ENCODE data around the gene CDH4.

Gene CDH4

DNA sequence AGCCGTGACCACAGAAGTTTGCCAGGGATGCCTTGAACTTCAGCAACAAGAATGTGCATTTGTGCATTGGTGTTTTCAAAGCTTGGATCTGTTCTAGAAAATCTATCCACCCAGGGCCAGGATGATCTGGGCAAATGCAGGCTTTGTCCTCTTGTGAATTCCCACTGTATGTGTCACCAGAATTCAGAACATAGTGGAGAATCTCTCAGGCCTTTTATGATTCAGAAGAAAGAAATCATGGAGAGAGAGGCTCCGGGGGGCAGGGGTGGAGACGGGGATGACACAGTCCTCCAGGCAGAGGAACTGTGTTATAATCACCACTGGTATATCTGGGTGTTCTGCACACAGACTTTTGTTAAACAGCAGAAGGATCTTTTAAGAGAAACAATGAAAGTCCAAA lies 304.1 kb downstream of the CDH4 start:
- DNase-seq (ENCODE audit: low read depth, low spot score), result no peak

DNA sequence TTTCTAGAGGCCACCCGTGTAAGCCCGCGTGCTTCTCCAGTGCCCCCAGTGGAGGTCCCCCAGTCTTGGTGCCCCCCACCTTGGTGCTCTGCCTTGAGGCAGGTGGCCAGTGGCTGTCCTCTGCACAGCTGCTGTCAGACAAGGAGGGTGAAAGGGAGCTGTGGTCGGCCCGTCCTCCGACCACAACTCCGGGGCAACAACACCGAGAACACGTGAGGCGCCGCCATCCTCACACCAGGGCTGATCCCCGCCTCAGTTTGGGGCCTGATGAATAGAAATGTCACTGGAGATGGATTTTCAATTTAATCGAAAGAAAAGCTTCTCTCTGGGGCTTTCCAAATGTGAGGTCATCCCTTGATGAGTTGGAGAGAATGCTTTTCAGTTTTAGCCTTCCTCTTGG lies 304.6 kb downstream of the CDH4 start:
- DNase-seq (ENCODE audit: low read depth, low spot score), result no peak

DNA sequence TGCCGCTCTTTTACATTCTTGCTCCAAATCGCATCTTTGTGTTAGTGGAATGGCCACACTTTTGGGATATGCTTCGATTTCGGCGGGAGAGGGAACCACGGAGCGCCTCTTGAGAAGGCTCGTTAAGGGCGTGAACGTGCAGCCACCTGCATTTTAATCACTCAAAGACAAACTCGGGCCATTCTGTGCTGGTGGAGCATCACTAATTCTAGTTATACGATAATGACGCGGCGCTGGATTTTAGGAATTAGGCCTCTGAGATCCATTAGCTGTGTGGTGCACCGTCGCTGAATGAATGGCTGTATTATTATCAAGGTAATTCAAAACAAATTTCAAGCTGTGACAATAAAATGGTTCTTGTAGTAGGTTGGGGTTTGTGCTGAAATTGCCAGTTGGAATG lies 305.6 kb downstream of the CDH4 start:
- no peak for DNase-seq (ENCODE audit: low read depth, low spot score)

DNA sequence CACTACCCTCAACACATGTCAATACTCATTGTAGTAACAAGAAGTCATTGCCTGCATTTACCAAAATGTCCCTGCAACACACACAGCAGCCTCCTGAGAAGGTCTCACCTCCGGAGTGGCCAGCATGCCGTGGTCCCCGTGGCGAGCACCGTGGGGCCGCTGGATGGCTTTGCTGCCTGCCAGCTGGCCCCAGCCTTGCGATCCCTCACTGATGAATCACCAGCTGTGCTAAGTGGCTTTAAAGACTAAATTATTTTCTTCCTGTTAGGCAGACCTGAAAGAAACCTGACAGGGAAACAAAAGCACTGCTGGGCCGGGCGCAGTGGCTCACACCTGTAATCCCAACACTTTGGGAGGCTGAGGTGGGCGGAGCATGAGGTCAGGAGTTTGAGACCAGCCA lies 306.7 kb downstream of the CDH4 start:
- no peak for DNase-seq (ENCODE audit: low read depth, low spot score)

DNA sequence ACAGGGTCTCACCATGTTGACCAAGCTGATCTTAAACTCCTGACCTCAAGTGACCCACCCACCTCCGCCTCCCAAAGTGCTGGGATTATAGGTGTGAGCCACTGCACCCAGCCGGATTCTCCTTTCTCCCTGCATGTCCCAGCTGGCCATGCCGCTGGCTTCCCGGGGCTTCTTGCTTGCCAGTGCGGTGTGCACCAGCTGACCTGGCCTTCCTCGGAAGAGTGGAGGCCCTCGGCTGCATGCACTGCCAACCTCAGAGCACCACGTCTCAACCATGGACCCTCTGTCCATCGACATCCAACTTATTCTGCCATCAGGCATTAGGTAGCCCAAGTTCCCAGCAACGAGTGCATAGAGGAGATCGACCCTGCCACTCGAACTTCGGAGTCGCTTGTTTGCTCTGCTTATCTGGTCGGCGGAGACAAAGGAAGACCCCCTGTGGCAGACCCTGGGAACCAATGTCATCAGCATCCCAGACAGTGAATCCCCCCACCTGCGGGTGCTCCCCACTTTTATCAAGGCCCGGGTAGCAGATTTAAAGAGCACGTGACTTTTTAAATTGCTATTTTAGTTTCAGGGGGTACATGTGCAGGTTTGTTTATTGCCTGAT lies 307.8 kb downstream of the CDH4 start:
- DNase-seq (ENCODE audit: low read depth, low spot score), result no peak

DNA sequence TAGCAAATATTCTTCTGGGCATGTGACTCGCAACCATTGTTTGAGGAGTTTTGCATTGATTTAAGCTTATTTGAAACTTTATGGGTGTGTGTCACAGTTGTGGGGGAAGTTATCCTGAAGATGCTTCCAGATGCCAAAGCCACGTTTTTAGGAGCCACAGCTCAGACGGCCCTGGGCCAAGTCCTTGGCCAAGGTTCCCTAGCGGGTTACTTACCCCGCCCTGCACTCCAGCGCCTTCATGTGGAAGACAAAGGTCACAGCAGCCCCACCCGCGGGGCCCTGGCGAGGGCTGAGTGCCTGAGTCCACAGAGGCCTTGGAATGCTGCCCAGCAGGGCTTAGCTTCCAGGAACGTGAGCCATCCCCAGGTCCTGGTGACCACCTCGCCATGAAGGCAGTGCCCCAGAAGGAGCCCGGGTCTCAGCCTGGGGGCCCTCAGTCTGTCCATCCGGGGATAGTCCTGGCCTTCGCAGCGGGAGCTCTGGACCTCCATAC lies 308.3 kb downstream of the CDH4 start:
- no peak for DNase-seq (ENCODE audit: low read depth, low spot score)

DNA sequence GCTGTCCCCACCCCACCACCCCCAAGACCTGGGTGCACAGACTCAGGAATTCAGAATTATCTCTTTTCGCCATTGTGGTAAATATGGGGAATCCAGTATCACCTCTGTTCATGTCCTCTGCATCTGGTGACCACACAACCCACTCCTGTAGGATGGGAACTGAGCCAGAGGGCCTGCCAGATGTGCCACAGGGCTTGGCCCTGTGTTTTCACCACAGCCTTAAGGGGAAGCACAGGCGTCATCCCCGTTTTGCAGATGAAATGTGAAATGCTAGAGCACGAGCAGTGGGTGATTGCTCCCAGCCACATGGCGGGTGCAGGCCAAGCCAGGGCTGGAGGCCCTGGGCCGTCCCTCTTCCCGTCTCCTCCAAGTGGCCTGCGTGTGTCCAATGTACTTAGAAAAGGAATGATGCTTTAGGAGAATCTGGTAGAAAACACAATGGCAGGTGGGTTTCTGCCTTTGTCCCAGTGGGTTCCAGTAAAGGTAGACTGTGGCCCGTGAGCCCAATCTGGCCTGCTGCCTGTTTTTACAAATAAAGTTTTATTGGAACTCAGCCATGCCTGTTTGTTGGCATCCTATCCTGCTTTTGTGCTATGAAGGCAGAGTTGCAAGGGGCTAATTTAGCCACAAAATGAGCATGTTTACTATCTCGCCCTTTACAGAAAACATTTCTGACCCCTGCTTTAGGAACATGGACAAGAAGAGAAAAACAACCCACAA lies 309.2 kb downstream of the CDH4 start:
- DNase-seq (ENCODE audit: low read depth, low spot score), result no peak

DNA sequence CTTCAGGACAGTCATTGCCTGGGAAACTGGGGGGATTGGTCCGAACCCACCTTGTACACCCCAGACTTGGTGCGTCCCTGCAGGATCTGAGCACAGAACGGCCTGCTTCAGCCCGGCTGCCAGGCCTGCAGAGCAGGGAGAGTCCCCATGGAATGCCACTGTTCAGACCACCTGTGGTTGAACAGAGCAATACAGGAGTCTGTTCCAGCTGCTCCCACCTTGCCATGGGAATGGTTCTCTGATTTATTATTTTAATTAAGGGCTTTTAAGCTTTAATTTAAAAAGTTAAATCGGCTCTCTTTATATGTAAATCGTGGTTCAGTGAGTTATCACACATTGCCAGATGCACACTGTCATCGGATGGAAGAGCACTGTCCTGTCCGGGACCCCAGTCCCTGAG lies 310.4 kb downstream of the CDH4 start:
- DNase-seq (ENCODE audit: low read depth, low spot score), result no peak

DNA sequence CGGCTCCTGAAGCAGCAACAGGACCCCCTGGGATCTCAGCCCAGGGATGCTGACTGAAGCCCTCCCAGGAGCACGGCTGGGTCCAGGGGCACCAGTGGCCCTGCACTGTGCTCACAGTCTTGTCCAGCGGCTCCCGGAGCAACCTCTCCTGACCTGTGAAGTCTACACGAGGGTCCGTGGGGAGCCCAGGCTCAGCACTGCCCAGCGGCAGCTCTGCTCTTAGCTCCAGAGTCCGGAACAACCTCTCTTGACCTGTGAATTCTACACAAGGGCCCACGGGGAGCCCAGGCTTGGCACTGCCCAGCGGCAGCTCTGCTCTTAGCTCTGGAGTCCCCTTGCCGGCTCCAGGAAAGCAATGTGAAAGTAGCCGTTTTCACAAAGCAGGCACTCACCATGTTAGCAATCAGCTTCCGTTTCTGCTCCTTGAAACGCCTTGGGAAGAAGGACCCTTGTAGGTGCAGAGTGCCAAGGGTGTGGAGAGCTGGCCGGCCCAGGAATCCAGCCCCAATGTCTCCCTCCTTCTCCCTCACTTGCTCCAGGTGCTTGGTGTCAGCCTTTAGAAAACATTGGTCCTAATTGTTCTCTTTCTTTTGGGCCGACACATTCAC lies 310.9 kb downstream of the CDH4 start:
- DNase-seq (ENCODE audit: low read depth, low spot score), result no peak

DNA sequence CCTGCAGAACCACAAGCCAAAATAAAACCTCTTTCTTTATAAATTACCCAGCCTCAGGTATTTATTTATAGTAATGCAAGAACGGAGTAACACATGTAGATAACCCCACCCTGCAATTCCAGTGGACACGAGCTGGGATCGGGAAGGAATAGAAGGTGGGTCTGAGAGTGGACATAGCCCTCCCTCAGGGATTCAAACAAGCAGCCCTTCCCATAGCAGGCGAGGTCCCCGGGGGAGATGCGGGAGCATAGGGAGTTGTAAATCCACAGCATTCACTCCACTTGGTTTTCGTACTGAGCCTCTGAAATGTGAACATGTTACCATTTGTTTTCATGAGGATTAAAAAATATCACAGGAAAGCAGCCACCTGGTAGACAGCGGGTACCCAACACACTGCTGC lies 312.6 kb downstream of the CDH4 start:
- no peak for DNase-seq (ENCODE audit: low read depth, low spot score)

DNA sequence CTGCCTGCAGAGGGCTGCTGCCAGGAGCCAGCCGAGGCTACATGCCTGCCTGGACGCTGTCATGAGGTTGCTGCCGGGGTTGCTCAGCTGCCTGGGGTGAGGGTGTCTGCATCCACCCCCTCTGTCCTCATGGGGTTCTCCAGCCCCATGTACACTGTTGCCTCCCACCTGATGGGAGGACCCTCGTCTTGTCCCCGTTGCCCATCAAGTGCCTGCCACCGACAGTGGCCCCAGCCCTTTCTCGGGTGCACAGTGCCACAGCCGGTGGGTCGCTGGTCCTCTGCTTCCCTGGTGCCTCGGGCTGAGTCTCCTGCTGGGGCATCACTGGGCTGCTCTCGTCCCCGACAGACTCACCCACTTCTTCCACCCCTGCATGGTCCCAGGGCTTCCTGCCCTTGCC lies 313.7 kb downstream of the CDH4 start:
- DNase-seq (ENCODE audit: low read depth, low spot score), result no peak

DNA sequence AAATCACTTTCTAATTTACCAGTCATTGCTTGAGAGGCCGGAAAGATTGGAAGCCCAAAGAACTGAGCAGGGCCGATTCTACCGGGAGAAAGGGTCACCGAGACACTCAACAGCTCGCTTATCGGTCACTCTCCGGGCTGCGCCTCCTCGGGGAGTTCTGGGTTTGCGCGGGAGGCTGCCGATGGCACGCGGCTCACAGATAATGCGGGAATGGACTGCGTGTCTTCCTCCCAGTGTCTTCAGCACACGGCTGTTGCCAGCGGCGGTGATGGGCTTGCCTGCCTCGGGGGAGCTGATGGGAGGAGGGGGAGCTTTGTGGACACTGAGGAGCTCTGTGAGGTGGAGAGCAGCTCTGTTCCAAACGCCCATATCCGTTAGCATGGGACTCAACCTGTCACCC lies 314.6 kb downstream of the CDH4 start:
- DNase-seq (ENCODE audit: low read depth, low spot score), result no peak

DNA sequence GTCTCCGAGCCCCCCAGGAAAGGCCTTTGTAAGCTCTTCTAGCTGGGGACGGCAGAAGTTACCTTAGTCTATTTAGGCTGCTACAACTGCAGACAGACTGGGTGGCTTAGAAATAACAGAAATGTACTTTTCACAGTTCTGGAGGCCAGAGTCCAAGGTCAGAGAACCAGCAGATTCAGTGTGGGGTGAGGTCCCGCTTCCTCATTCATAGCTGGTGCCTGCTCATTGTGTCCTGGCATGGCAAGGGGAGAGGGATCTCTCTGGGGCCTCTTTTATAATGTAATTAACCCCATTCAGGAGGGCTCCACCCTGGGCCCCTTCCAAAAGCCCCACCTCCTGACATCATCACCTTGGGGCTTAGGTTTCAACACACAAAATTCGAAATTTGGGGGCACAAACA lies 315.1 kb downstream of the CDH4 start:
- no peak for DNase-seq (ENCODE audit: low read depth, low spot score)

DNA sequence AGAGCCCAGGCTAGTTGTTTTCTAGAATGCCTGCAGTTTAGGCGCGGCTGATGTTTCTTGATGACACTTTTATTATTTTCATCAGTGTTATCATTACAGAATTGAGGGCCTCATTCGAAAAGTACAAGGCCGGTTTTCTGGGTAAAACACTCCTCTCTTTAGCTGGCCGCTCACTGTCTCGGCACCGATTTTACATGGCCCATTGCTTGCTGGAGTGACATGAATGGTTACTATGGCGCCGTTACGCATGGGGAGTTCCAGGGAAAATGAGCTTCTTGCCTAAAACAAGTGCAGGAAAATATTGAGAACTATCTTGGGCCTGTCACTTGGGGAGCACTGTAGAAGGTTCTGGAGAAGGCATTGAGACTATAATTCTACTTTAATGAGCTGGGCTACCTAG lies 317.8 kb downstream of the CDH4 start:
- DNase-seq (ENCODE audit: low read depth, low spot score), result no peak

DNA sequence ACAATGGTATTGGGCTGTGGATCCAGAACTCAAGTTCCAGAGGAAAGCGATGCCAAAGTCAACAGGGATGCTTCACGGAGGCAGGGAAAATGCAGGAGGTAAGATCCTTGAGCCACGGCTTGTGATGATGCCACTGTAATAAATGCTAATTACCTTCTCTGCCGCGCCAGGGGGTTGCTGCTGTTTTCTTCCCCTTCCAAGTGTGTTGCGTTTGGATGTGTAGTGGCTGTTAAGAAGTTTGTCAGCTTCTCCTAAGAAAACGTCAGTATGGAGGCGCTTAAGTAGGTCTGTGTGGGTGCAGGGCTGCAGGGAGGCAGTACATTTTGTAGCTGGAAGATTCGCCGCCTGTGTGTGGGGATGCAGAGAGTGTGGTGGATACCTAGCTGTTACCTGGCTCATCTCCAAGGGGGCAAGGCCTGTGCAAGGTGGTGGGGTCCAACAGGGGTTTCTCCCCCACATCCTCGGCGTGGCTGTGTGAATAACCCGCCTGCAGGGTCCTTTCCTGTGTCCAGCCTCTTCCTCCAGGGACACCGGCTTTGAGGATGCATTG lies 318.7 kb downstream of the CDH4 start:
- DNase-seq (ENCODE audit: low read depth, low spot score), result no peak

DNA sequence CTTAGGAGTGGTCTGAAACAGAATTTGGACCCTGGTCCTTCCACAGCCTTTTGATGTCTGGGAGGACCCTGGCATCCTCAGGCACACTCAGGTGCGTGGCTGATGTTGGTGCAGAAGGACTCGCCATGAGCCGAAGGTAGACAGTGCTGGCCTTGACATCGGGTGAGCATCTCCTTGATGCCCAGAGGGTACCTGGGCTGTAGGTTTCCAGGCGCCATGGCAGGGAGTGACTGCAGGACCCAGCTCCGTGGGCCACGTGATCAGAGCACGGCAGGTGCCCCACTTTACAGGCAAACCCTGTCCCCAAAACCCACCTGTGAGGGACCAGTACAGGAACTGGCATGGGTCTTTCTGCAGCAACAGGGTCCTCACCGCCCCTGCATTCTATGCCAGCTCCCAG lies 319.2 kb downstream of the CDH4 start:
- no peak for DNase-seq (ENCODE audit: low read depth, low spot score)

DNA sequence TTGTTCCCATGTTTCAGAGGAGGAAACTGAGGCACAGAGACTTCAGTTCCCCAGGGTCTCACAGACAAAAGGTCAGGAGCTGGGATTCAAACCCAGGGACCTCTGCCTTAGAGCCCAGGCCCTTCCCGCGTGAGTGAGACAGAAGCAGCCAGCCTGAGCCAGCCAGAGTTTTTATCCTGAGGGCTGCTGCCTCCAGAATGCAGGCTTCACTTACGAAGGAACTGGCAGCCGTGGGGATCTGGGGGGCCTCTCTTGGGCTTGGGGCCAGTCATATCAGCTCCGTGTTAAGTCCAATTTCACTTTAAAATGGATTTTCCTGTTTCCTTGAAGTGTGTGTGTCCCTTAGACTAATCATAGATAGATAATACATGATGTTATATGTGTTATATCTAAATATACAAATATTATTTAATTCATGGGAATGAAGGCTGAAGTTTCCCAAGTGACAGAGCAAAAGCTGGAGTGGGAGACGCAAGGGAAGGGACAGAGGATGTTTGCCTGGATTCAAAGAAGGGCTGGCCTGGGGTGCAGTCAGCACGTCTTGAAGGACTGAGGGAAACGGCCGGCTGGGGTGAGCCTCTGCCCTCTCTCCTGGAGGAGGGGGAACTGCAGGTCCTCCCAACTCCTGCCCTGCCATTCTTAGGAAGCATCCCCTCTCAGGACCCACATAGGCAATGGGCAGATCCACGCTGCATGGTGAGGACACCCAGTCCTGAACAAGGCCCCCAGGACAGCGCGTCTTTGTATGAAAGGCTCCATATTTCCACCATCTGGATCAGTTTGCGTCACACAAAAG lies 320.1 kb downstream of the CDH4 start:
- DNase-seq (ENCODE audit: low read depth, low spot score), result no peak

DNA sequence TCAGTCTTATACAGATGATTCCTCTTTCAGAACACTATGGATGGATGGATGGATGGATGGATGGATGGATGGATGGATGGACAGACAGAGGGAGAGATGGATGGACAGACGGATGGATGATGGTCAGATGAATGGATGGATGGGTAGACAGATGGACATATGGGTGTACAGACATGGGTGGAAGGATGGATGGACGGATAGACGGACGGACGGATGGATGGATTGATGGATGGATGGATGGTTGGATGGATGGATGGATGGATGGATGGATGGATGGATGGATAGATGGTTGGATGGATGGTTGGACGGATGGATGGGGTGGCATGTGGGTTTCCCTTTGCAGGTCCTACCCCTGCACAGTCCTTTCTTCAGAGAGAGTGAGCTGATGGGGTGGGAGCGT lies 320.7 kb downstream of the CDH4 start:
- DNase-seq (ENCODE audit: low read depth, low spot score), result no peak

DNA sequence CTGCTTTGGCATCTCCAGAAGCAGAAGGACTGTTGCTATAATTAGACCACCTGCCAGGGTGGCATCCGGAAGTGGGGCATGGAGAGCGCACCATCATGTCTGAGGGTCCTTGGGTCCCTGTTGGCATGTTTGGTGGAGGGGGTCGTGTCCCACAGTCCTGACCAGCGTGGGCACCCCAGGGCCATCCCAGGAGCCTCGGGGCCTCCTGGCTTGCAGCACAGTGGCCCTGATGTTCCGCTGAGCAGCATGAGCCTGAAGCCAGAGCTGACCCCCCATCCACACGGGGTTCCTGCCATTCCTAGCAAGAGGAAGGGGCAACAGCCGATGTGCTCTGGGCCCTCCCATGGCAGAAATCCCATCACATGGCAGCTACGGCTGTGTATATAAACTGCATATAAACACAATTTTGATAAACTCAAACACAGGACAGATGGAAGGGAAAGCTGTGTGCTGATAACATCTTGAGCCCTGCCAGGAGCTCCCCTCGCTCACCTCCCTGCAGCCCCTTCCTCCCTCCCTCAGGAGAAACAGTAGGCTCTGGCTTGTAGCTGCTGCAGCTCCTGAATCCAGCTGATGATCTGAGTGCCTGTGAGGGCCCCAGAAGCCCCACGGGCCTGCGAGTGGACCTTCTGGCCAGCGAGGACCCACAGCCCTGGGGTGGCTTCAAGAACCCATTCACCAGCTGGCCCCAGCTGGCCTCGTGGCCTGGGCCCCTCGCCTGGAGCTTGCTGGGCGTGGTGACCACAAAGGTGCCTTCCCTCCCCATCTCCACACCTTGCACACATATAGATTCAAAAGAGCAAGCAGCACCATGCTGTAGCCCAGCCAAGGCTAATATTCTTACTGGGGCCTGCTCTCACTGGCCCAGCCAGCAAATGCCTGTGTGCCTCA lies 321.6 kb downstream of the CDH4 start:
- no peak for DNase-seq (ENCODE audit: low read depth, low spot score)

DNA sequence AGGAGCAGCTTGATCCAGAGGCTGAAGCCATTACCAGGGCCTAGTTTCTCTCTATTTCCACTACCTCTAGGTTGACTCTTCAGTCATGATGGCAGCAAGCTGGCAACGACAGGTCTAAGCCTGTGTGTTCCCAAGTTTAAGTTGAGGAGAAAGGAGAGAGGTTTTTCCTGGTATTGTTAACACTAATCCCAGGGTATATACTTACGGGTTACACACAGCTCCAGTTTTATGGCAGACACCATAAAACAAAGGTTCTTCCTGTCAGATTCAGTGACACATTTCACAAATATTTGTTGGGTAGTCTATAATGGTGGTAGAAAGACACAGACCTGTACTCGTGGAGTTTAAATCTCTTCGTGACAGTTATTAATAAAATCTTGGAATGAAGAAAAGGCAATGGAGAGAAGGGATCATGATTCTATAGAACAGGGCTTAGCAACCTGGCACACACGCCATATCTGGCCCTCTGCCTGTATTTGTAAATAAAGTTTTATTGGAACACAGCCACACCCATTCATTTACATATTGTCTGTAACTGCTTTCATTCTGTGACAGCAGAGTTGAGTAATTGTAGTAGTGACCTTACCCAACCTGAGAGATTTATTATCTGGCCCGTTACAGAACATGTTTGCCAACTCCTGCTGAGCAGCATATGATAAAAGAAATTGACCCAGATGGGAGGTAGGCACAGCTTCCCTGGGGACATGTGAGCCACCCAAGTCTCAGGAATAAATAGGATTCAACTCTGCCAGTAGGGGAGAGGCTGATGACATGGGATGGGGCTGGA lies 323.3 kb downstream of the CDH4 start:
- DNase-seq (ENCODE audit: low read depth, low spot score), result no peak
